ENCODE results near the gene DNAH9.

DNA sequence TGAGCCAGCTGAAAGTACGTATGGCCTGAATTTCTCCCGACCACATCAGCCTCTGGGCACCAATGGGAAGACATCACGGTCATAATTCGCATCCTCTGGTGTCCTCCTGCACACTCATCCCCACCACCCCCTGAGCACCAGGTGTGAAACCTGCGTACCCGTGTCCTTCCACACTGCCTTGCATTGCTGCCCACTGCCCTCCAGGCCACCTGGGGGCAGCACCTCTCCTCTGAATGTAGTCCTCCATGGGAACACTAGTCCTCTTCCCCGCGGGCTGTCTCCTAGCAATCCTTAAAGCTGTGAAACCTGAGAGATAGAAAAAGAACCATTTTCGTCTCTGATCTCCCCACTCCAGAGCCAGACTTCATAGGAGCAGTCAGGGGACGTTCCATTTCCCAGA lies 273.5 kb downstream of the DNAH9 start:
- TF ChIP-seq POLR2AphosphoS5 (IDR thresholded peaks at IDR 0.05; ENCODE audit: low read depth, low read length) (no peak), POLR2A (IDR thresholded peaks at IDR 0.05; ENCODE audit: low read depth, low read length) (no peak), TAF1 (IDR thresholded peaks at IDR 0.05; ENCODE audit: borderline replicate concordance, low read depth, low read length) (no peak)
